ENCODE measurements around the gene TUFT1.

The TUFT1 gene

DNA sequence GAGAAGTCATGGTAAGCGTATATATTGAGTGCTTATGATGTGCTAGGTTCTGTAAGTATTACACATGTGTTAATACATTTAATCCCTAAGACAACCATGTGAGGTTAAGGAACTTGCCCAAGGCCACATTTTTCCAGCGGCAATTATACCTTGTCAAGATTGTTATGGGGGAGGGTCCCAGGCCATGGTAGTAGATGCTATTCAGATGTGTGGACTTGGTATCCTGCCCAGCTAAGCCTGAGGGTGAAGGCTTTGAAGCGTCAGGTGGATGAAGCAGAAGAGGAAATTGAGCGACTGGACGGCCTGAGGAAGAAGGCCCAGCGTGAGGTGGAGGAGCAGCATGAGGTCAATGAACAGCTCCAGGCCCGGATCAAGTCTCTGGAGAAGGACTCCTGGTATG lies 3.6 kb upstream of the TUFT1 start:
- no peak for TF ChIP-seq CTCF (conservative IDR thresholded peaks at IDR 0.05; ENCODE audit: low read length)
- DNase-seq (ENCODE audit: low read depth): no peak

DNA sequence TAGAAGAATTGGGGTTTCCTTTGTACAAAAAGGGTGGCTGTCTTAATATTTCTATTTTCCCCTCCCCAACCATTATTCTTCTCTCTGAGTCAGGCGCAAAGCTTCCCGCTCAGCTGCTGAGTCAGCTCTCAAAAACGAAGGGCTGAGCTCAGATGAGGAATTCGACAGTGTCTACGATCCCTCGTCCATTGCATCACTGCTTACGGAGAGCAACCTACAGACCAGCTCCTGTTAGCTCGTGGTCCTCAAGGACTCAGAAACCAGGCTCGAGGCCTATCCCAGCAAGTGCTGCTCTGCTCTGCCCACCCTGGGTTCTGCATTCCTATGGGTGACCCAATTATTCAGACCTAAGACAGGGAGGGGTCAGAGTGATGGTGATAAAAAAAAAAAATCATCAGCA lies 3.0 kb upstream of the TUFT1 start:
- H3K4me3 ChIP-seq (ENCODE audit: low read length): no peak overlapping the region
- peak; percentile 95 for DNase-seq (ENCODE audit: low read depth)
- no peak for TF ChIP-seq CTCF (conservative IDR thresholded peaks at IDR 0.05; ENCODE audit: low read length)

More for the DNA sequence above, 3.6 kb upstream of the TUFT1 start:
- no peak overlapping the region for H3K4me3 ChIP-seq (ENCODE audit: low read length)

DNA sequence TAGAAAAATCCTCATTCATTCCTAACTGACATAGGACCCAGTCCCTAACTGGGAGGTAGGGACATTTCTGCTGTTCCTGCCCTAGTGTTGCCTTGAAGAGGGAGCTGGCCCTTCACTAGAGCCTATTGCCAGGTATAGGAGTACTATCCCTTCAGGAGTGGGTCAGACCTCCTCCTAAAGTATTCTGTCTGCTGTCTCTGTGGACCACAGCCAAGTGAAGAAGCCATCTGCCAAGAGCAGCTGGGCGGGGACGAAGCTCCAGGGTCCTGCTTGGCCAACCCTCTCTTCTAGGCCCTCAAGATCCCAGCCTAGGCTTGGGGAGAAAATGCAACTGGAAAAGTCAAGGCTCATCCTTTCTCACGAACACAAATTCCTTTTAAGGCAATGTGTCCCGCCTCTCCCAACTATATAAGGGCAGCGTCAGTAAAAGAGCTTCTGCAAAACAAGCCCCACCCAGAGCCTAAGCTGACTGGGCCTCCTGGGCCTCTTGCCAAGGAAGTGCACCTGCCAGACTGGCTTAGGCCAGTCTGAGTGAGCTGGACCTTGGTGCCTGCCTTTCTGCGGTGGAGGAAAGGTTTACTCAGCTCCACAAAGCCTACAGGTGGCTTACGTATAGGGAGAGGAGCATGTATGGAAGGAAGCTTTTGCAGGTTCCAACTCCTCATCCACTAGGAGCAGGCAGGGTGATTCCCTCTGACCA lies 638 bp upstream of the TUFT1 start:
- TF ChIP-seq CTCF (conservative IDR thresholded peaks at IDR 0.05; ENCODE audit: low read length): no peak
- peak overlapping the region; percentile 84 for H3K4me3 ChIP-seq (ENCODE audit: low read length)
- peak; percentile 80 for DNase-seq (ENCODE audit: low read depth)

DNA sequence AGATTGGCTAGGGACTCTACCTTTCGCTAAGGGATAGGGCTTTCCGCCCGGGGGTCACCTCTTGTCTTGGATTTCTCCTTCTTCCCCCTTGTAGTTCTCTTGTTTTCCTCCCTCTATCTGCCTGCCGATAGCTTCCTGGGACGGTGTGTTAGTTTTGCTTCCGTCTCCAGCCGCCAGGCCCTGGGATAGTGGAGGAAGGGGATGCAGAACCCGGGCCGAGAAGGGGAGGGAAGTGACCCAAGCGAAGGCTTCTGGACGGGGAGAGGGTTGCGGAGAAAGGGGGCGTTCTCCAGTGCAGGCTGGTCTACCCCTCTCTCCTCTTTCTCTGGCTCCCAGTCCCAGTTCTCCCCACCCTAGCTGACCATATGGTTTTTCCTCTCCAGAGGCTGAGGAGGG lies 871 bp downstream of the TUFT1 start:
- no peak for TF ChIP-seq CTCF (conservative IDR thresholded peaks at IDR 0.05; ENCODE audit: low read length)
- peak overlapping the region; percentile 84 for H3K4me3 ChIP-seq (ENCODE audit: low read length)
- no peak for DNase-seq (ENCODE audit: low read depth)

- no peak for DNase-seq (ENCODE audit: low read depth)
- H3K4me3 ChIP-seq (ENCODE audit: low read length): peak overlapping the region; percentile 84
- no peak for TF ChIP-seq CTCF (conservative IDR thresholded peaks at IDR 0.05; ENCODE audit: low read length)
Observed at GRCh38 chr1:151541752-151542151, 1.6 kb downstream of the TUFT1 start.

DNA sequence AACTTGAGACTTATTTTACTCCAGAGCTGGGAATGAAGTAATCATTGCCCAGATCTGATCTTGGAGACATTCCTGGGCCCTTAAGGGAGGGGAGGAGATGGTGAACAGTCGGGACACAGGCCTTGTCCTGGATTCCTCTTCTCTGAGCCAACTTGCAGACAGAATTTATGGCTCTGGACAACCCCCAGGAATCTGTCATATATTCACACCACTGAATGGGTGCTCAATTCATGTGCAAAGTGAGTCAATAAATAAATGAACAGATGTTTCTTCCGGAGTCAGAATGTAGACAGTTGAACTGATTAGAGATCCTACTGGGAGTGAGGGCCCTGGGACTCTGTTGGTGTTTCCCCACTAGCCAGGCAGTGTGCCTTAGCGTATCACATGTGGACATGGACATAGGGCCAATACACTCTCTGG lies 2.6 kb downstream of the TUFT1 start:
- DNase-seq (ENCODE audit: low read depth): peak; percentile 98
- TF ChIP-seq CTCF (conservative IDR thresholded peaks at IDR 0.05; ENCODE audit: low read length): no peak

GRCh38 chr1:151545542-151545941 lies 5.4 kb downstream of the TUFT1 start:
- no peak overlapping the region for H3K4me3 ChIP-seq (ENCODE audit: low read length)
- DNase-seq (ENCODE audit: low read depth): no peak
- TF ChIP-seq CTCF (conservative IDR thresholded peaks at IDR 0.05; ENCODE audit: low read length): no peak

More for the DNA sequence above, 2.6 kb downstream of the TUFT1 start:
- no peak overlapping the region; the same call in 1 of the 2 replicates for H3K4me3 ChIP-seq (ENCODE audit: low read length)

Data from AG10803 (cell line).